HCT116 (cell line): ENCODE data around the gene NAT16. TPM values are rescaled to one million over a fixed set of nuclear protein-coding genes. Genes with fewer than 3 reads are reported as not detected.

Experiments used
- ATAC-seq: fragments of 200-7000 bp; cut with Tn5 transposase; 2 replicates; pipeline ENCODE4 v1.9.1; 2020; ENCODE audit warnings: mild to moderate bottlenecking, moderate library complexity
- BruUV-seq: library from RNA; stranded (reverse); fragments of 400-500 nt; replicated peaks from 2 replicates; lab custom pipeline; 2021; lab: Mats Ljungman, UMichigan
- CTCF ChIA-PET: fragments of 300-600 bp; sonication (Branson Sonifier 250); formaldehyde crosslinking; loops from one replicate; lab custom pipeline; 2021; ENCODE audit warnings: antibody characterized with exemption; lab: Charles Lee
- POLR2A ChIA-PET: fragments of 300-600, 350-600 bp; sonication (Branson Sonifier 250); formaldehyde crosslinking; loops from one replicate; lab custom pipeline; 2021; ENCODE audit warnings: antibody characterized with exemption; lab: Charles Lee
- RAD21 ChIA-PET, 2 experiments: fragments of 300-600 bp; sonication (Branson Sonifier 250); formaldehyde crosslinking; loops; one replicate each; lab custom pipeline; 2023; ENCODE audit warnings: low total read pairs in 2 of 2; ENCODE audit not compliant: uncharacterized antibody in 2 of 2, unreplicated experiment in 2 of 2, low non-redundant PET in 1 of 2; lab: Charles Lee
- DNase-seq: peaks from one replicate; pipeline ENCODE4 v3.0.0-alpha.2; 2010; ENCODE audit warnings: low read depth, low spot score
- H2AFZ ChIP-seq: fragments of 200-600 bp; shearing (Covaris generic), sonication (generic); 2 replicates; pipeline ENCODE4 v1.6.1; 2017; ENCODE audit warnings: low read depth, mixed run types, mixed read lengths, antibody characterized with exemption, low read length; ENCODE audit not compliant: poor library complexity, severe bottlenecking
- H3K27ac ChIP-seq: 2 replicates; pipeline ENCODE4 v1.5.1; 2012; ENCODE audit warnings: low read depth, low read length
- H3K27me3 ChIP-seq: fragments of 200-600 bp; sonication (generic); 2 replicates; pipeline ENCODE4 v1.6.1; 2016; ENCODE audit warnings: mixed run types, low read length, mixed read lengths; ENCODE audit not compliant: insufficient read depth
- H3K36me3 ChIP-seq, 2 experiments: fragments of 200-500 bp in 1 of 2; fragments of 200-600 bp in 1 of 2; sonication (Bioruptor generic) in 1 of 2; sonication (generic) in 1 of 2; 2 replicates each; pipeline versions ENCODE4 v1.5.1 to v1.6.1; 2014 to 2016; ENCODE audit warnings: low read length in 2 of 2, inconsistent platforms in 1 of 2, mixed read lengths in 1 of 2, mixed run types in 1 of 2; ENCODE audit not compliant: insufficient read depth in 2 of 2, control insufficient read depth in 1 of 2
- H3K4me1 ChIP-seq, 2 experiments: fragments of 200-600 bp in 1 of 2; sonication (generic) in 1 of 2; 2 replicates each; pipeline versions ENCODE4 v1.5.1 to v1.6.1; 2012 to 2017; ENCODE audit warnings: low read length in 2 of 2, inconsistent platforms in 1 of 2, mild to moderate bottlenecking in 1 of 2, mixed read lengths in 1 of 2, mixed run types in 1 of 2, moderate library complexity in 1 of 2; ENCODE audit not compliant: insufficient read depth in 2 of 2, control insufficient read depth in 1 of 2
- H3K4me2 ChIP-seq: fragments of 200-600 bp; sonication (generic); 2 replicates; pipeline ENCODE4 v1.6.1; 2017; ENCODE audit warnings: mixed run types, low read length, mixed read lengths
- H3K4me3 ChIP-seq, 2 experiments: fragments of 200-600 bp in 1 of 2; sonication (generic) in 1 of 2; replicated peaks in 1 of 2; 2 replicates each; pipeline ENCODE4 v1.5.1; 2011 to 2016; ENCODE audit warnings: low read length in 2 of 2, control low read depth in 1 of 2, low read depth in 1 of 2, mild to moderate bottlenecking in 1 of 2, mixed read lengths in 1 of 2, mixed run types in 1 of 2
- H3K79me2 ChIP-seq: fragments of 200-600 bp; sonication (generic); 2 replicates; pipeline ENCODE4 v1.6.1; 2017; ENCODE audit warnings: mild to moderate bottlenecking, mixed run types, low read length, moderate library complexity, mixed read lengths; ENCODE audit not compliant: insufficient read depth
- H3K9ac ChIP-seq: fragments of 200-600 bp; sonication (generic); 2 replicates; pipeline ENCODE4 v1.6.1; 2016; ENCODE audit warnings: low read length, mixed read lengths
- H3K9me2 ChIP-seq: fragments of 200-600 bp; sonication (generic), shearing (Covaris generic); 2 replicates; pipeline ENCODE4 v1.6.1; 2017; ENCODE audit warnings: mixed run types, mild to moderate bottlenecking, moderate library complexity; ENCODE audit not compliant: insufficient read depth
- H3K9me3 ChIP-seq, 2 experiments: fragments of 200-500 bp in 1 of 2; fragments of 200-600 bp in 1 of 2; sonication (Bioruptor generic) in 1 of 2; sonication (generic) in 1 of 2; 2 replicates each; pipeline ENCODE4 v1.6.1; 2014 to 2017; ENCODE audit warnings: low read length in 2 of 2, mixed read lengths in 2 of 2, inconsistent platforms in 1 of 2, low read depth in 1 of 2, mild to moderate bottlenecking in 1 of 2, mixed run types in 1 of 2, moderate library complexity in 1 of 2; ENCODE audit not compliant: control insufficient read depth in 1 of 2, insufficient read depth in 1 of 2
- H4K20me1 ChIP-seq: fragments of 200-600 bp; sonication (generic), shearing (Covaris generic); 2 replicates; pipeline ENCODE4 v1.6.1; 2017; ENCODE audit warnings: mixed run types, mild to moderate bottlenecking, moderate library complexity; ENCODE audit not compliant: insufficient read depth
- CBX3 ChIP-seq: IDR thresholded peaks from 2 replicates; pipeline ENCODE4 v1.6.1; 2012; ENCODE audit warnings: low read depth
- EZH2 ChIP-seq: fragments of 200-600 bp; sonication (generic); IDR thresholded peaks from 2 replicates; pipeline ENCODE4 v1.6.1; 2017; ENCODE audit warnings: antibody characterized with exemption, mixed run types
- EZH2phosphoT487 ChIP-seq: fragments of 200-600 bp; IDR thresholded peaks from 2 replicates; pipeline ENCODE4 v1.6.1; 2018; ENCODE audit warnings: antibody characterized with exemption, borderline replicate concordance
- FOSL1 ChIP-seq: IDR thresholded peaks from 2 replicates; pipeline ENCODE4 v1.6.1; 2012; ENCODE audit warnings: low read depth
- POLR2AphosphoS5 ChIP-seq: IDR thresholded peaks from 2 replicates; pipeline ENCODE4 v1.6.1; 2011; ENCODE audit warnings: mild to moderate bottlenecking, low read depth, low read length, moderate library complexity
- SP1 ChIP-seq: IDR thresholded peaks from 2 replicates; pipeline ENCODE4 v1.6.1; 2012; ENCODE audit warnings: low read depth
- ZFX ChIP-seq: fragments of 450-650 bp; IDR thresholded peaks from 2 replicates; pipeline ENCODE4 v1.6.1; 2017
- intact Hi-C: fragments of 100-400 bp; cut with micrococcal nuclease; formaldehyde crosslinking; loops from 2 replicates; pipeline ENCODE4 v1.10.0; 2022
- total RNA-seq: library from RNA; stranded (reverse); gene quantifications from one replicate; pipeline ENCODE4 v1.2.1, GENCODE V29; 2021; ENCODE audit not compliant: unreplicated experiment
- TF ChIP-seq, protein P1 (sequence below): IDR thresholded peaks from 2 replicates; pipeline ENCODE4 v1.6.1; 2012

Gene NAT16
- total RNA-seq, 1 experiment from 2014 or later, result 2.0 TPM

DNA sequence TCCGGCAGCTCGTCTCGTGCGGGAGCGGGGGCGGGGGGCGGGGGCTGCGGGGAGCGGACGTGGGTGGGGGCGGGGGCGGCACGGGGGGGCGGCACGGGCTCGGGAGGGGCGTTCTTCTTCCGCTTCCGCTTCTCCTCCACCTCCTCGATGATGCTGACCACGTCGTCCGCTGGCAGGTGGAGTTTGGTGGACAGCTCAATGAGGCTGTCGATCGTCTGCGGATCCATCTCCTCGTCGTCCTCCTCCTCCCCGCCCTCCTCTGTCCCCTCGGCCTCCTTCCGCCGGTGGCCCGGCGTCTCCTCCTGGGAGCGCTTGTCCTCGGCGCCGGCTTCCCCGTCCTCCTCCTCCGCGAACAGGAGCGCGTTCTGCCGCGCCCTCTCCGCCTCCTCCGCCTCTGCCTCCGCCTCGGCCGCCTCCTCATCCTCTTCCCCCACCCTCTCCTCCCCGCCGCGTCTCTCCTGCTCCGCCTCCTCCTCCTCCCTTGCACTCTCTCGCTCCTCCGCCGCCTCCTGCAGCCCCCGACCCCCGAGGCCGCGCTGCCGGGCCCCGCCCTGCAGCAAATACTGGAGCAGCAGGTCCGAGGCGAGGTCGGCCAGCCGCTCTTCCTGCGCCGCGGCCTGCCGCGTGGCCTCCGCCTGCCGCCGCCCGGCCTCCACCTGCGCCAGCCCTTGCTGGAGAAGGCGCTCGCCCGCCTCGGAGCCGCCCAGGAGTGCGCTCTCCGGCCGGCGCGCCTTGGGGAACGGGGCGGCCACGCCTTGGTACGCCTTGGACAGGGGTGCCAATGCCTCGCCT is 16.6 kb downstream of the NAT16 start:
- ChIA-PET CTCF (interaction anchor here (1.0 to 3.0 kb wide), 7 partner anchors 10 to 127 kb away, joined by 3 to 16 read pairs (median 4); no protein-coding TSS in a partner anchor), POLR2A (interaction anchor here (0.9 to 2.5 kb wide), 13 partner anchors 8 to 119 kb away, joined by 3 to 23 read pairs (median 7); partner anchors contain the start of genes AP1S1, FIS1, PLOD3 and SERPINE1), RAD21 (interaction anchor here in 1 of 2 experiments (1.4 kb wide), 1 partner anchor 19 kb away, joined by 3 read pairs; no protein-coding TSS in a partner anchor)
- Histone ChIP-seq H3K4me1 (peaks cover 61 to 97% of the 10 kb centered on the region in 2 experiments), H3K9me2 (no peaks in the 10 kb centered on the region), H3K79me2 (peaks cover 11% of the 10 kb centered on the region; the same call in 1 of the 2 replicates), H3K27me3 (no peaks in the 10 kb centered on the region), H3K4me3 (peak overlapping the region; percentile 73 to 78), H3K4me2 (peak overlapping the region; percentile 85), H3K9ac (peak overlapping the region; percentile 79), H3K36me3 (peaks cover 3 to 9% of the 10 kb centered on the region in 2 experiments; a peak in 3 of 4 replicates), H3K9me3 (no peaks in the 10 kb centered on the region), H4K20me1 (no peaks in the 10 kb centered on the region), H3K27ac (peak overlapping the region; percentile 97), H2AFZ (no peak overlapping the region)
- intact Hi-C loops, result no loop called here
- ATAC-seq (peak; percentile 41), DNase-seq (peak; percentile 73)
- TF ChIP-seq EZH2phosphoT487 (no peak), EZH2 (no peak), ZFX (peak; percentile 68; the same call in 1 of the 2 replicates), SP1 (no peak), CBX3 (no peak), FOSL1 (no peak), POLR2AphosphoS5 (peak; percentile 77)
- TF ChIP-seq, protein P1, sequence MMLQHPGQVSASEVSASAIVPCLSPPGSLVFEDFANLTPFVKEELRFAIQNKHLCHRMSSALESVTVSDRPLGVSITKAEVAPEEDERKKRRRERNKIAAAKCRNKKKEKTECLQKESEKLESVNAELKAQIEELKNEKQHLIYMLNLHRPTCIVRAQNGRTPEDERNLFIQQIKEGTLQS, result no peak
- no TSS peak for BruUV-seq
